Hematopoietic multipotent progenitor cell treated with erythropoietin and hydrocortisone succinate and interleukin-3 and kit ligand, for 6 days (in vitro differentiated cells): ENCODE data around the gene NOC4L.
"Not testable (repeated sequence)": the region's sequence is repeated elsewhere in the genome, so short reads cannot be mapped to it uniquely, and the experiment has no call there.

Experiments used
- DNase-seq: peaks from one replicate; pipeline ENCODE4 v3.0.0-alpha.2; 2015

Gene NOC4L

GRCh38 chr12:132124766-132125425, 19.4 kb upstream of the NOC4L start:
- peak; percentile 68 for DNase-seq

GRCh38 chr12:132125736-132126135, 18.5 kb upstream of the NOC4L start:
- no peak for DNase-seq

- no peak for DNase-seq
Observed at GRCh38 chr12:132127041-132127440, 17.2 kb upstream of the NOC4L start.

DNA sequence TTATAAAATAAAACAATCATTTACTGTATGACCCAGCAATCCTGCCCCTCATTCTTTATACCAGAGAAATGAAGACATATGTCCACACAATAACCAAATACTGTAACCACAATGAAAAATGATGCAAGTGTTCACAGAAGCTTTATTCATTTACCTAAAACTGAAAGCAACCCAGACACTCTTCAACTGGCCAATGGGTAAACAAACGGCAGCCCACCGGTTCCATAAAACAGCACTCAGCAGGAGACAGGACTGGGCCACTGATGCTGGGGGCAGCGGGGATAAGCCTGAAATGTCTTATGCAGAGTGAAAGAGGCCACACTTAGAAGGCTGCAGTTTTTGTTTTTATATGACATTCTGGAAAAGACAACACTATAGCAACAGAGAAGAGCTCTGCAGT, 15.2 kb upstream of the NOC4L start:
- DNase-seq, result no peak

DNA sequence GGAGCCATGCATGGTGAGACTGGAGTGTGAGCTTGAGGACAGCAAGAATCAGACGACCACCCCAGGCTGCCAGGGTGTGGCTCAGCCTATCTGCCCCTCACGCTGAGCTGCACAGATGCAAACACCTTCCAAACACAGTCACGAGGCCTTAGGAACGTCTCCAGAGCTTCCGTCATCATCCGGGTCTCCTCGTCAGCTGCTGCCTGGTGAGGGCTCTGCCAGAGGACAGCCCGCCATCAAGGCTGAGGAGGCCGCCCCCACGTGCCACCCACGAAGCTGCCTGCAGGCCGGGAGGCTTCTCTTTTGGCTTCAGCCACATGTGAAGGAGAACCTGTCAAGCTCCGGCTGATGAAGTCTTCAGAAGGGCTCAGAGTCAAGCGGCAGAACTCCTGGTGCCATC, 13.6 kb upstream of the NOC4L start:
- no peak for DNase-seq

DNA sequence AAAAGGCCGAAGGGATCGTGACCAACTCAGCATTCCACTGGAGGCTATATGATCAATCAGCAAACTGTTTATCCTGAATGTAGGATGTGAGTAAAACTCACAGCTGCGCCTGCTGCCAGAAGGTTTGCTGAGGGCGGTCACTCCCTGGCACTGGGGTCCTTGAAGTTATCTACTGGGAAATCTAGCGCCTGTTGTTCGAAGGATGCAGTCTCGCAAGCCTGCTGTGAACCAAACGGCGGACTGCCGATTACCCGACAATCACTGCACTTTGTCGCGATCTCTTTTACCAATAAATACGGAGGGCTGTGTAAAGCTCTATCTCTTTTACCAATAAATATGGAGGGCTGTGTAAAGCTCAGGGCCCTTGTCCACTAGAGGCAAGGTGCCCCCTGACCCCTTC, 13.0 kb upstream of the NOC4L start:
- no peak for DNase-seq

GRCh38 chr12:132131952-132132351, 12.3 kb upstream of the NOC4L start:
- DNase-seq, result no peak

- no peak for DNase-seq
Observed at GRCh38 chr12:132132609-132133430, 11.4 kb upstream of the NOC4L start.

DNA sequence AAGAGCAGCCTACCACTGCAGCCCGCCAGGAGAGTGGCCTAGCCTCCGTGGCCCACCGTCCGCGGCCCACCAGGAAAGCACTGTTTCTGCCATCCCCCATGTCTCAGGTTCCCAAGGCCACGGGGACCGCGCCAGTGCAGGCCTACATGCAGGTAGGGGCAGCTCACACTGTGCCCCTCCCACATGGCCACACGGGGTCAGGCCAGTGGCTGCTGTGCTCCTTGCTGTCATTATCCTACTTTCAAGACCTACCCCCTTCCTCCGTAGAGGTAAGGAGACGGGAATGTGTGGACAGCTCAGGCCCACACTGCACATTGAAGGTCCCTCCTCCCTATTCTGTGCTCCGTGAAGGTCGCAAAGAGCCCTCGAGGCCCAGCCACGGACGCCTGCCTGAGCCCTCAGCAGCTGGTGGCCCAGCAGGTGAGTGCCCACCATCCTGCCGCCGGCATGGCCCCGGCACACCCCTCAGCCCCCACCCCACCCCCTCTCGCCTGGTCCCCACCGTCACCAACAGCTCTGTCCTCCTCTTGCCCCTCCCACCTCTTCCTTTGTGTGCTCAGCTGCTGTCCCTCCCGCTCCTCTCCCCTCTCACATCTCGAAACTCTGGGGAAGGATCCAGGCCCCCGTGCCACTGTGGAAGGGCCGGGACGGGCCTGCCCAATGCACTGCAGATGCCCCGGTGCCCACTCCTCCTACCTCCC, 10.2 kb upstream of the NOC4L start:
- DNase-seq, result no peak

DNA sequence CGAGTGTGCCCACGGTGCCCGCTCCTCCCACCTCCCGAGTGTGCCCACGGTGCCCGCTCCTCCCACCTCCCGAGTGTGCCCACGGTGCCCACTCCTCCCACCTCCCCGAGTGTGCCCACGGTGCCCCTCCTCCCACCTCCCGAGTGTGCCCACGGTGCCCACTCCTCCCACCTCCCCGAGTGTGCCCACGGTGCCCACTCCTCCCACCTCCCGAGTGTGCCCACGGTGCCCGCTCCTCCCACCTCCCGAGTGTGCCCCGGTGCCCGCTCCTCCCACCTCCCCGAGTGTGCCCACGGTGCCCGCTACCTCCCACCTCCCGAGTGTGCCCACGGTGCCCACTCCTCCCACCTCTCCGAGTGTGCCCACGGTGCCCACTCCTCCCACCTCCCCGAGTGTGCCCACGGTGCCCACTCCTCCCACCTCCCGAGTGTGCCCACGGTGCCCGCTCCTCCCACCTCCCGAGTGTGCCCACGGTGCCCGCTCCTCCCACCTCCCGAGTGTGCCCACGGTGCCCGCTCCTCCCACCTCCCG, 9.5 kb upstream of the NOC4L start:
- DNase-seq, result not testable (repeated sequence)

- DNase-seq, result not testable (repeated sequence)
Observed at GRCh38 chr12:132136226-132136625, 8.0 kb upstream of the NOC4L start.

DNA sequence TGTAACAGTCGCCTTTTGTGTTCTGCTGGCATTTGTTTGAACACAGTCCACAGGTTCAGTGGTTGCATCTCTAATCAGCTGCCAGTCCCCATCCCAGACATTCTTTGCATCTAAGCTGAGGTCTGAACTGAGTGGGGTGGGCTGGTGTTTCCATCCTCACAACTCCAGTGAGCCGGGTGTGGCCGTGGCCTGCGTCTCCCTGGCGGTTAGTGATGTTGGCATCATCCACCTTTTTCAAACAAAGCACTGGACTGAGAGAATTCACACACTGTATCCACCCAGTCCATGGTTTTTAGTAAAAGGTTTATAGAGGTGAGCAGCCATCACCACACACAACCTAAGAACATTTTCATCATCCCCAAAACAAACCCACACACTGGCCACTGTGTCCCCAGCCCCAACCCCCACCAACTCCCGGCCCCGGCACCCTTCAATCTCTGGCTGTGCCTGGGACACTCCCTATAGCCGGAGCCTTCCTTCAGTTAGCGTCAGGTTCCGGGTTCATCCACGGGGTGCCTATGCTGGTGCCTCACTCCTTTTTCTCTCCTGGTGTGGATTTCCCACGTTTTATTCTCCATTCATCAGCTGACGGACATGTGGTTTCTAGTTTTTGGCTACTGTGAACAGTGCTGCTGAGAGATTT, 6.7 kb upstream of the NOC4L start:
- no peak for DNase-seq

GRCh38 chr12:132138941-132139871, 5.1 kb upstream of the NOC4L start:
- no peak for DNase-seq

- DNase-seq, result no peak
Observed at GRCh38 chr12:132139912-132140311, 4.3 kb upstream of the NOC4L start.

DNA sequence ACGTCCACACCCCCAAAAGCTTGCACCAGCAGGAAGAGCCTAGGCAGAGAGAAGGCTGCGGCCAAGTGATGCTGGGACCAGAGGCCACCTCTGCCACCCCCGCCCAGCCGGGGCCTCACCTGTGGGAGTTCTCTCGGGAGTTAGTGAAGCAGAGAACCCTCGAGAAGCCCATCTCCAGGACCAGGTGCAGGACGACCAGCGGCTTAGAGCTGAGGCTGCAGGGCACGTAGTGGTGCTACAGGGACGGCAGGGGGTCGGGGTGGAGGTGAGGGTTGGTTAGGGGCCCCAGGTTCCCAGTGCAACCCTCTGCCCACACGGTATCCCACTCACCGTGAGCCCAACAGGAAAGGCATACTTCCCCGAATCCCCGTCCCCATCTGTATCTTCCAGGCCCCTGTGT, 3.8 kb upstream of the NOC4L start:
- no peak for DNase-seq

DNA sequence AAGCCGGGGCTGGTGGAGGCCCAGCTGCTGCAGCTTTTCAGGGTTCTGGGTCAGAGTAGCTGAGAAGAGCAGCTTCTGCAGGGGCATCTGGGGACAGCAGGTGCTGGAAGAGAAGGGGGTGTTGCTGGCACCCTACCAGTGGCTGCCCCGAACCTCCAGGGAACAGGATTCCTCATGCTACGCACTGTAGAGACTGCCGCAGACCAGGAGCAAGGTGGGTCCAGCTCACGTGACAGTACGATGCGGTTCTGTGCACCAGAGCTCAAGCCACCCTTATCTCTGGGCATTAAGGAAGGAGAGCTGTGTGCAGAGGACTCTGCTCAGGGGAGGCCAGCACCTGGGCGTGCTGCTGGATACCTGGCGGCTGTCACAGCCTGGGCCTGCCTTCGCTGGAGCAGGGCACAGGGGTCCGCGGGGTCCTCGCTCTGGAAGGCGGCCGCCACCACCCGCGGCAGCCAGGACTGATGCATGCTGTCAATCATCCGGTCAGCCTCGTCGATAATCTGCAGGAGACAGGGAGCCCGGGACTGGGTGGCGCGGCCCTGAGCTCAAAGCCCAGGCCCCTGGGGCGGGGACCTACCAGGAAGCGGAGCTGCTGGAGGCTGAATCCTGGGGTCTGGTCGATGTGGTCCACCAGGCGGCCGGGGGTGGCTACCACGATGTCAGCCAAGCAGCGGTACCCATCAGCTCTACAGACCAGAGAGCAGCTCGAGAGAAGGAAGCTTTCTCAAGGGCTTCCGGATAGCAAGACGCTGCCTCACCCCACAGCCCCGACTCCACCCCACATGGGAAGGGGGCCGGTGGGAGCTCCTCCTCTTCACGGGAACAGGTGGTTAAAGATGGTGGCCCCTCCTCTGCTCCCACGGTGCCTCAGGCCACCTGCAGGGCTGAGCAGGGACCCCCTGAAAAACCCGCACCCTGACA, 3.1 kb upstream of the NOC4L start:
- no peak for DNase-seq

DNA sequence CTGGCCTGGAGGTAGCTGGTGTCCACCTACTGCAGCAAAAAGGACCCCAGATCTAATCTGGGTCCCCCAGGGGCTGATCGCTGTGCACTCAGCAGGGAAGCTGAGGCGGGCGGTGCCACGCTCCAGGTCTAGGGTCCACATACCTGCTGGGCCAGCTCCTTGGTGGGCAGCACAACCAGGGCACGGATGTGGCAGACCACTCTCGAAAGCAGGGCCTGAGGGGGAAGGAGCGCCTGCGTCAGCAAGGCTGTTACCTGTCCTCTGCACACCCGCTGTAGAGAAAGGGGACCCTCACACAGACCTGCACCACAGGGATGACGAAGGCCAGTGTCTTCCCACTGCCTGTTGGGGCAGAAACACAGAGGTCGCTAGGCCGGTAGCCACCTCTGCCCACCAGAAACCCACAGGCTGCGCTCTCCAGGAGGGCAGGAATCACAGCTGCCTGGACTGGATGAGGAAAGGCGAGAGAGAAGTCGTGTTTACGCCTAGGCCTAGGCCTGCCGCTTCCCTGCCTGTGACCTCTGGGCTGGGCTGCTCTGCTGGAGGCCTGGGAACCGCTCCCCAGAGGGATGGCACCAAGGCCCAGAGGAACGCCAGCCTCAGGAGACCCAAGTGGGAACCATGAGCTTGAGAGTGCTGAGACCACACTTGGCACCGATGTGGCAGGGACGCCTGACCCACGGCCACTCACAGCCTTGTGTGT, 2.1 kb upstream of the NOC4L start:
- DNase-seq, result no peak

GRCh38 chr12:132142679-132143335, 1.4 kb upstream of the NOC4L start:
- no peak for DNase-seq

DNA sequence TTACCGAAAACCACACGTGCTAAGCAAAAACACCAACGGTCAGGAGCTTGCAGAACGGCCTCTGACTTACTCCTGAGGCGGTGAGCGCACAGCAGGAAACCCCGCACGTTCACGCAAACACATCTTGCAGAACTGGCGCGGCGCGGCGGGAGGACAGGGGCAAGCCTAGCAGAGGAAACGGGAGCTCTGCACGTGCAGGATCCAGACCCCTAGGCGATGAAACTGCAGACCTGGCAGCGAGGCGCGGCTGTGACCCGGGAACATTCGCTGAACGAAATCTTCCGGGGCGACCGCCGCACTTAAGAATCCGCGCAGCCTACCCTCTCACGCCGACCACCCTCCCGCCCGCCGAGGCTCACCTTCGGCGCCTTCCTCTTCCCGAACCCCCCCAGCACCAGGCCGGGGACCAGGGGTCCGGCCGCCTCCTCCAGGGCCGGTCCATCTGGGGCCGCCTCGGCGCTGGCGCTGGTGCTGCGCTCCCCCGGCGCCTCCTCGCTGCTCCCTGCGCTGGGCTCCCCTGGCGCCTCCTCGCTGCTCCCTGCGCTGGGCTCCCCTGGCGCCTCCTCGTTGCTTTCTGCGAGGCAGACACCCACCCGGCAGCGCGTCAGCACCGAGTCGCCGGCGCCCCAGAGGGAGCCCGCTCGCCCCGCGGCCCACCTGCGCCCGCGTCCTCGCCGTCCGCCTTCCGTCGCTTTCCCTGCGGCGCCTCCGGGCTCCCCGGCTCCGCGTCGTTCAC, 753 bp upstream of the NOC4L start:
- DNase-seq, result no peak
